Measurements from ENCODE around the gene PSAT1.

Gene PSAT1

GRCh38 chr9:78316166-78316892 is 19.4 kb downstream of the PSAT1 start:
- DNase-seq (ENCODE audit: low spot score): no peak

- DNase-seq (ENCODE audit: low spot score): no peak
Observed at GRCh38 chr9:78319197-78320029, 22.5 kb downstream of the PSAT1 start.

- DNase-seq (ENCODE audit: low spot score): no peak
Observed at GRCh38 chr9:78320030-78320693, 23.2 kb downstream of the PSAT1 start.

DNA sequence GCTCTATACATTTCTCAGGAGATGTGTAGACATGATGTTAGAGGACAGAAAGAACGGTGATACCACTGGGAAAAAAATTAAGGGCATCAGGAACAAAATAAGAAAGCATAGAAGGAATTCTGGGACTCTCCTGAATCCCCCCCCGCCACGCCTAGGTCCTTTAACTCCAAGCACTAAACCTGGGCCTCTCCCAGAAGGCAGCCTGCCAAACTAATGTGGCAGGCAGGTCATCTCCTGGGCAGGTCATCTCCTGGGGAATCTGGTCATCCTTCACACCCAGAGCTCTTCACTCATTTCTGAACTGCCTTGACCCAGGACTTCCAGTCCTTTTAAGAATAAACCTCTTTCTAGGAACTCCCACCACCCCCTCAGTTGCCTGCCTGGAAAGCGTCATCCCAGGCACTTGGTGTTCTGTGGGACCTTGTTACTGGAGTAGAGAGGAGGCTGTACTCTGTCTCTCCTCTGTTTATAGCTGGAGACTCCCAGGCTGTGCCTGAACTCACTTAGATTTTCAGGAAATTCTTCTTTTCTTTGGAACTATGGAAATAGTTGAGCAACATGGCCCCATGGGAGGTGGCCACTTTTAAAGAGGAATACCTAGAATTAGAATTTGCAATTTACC is 24.1 kb downstream of the PSAT1 start:
- no peak for DNase-seq (ENCODE audit: low spot score)

DNA sequence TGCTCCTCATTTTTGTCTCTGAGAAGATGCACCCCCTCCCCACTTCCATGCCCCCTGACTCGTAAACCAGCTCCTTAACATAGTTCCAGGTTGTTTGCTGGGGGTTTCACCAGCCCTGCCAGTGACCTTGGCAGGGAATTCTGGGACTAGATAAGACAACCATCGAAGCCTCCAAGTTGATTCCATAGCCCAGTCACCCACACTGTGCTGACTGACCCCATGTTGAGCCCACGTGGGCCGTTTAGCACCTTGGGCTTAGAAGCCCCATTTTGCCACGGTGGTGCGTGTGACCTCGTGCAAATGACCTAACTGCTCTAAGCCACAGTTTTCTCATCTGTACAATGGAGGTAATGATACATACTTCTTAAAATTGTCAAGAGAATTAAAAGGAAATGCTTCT is 24.6 kb downstream of the PSAT1 start:
- no peak for DNase-seq (ENCODE audit: low spot score)

GRCh38 chr9:78324068-78324650 is 27.2 kb downstream of the PSAT1 start:
- DNase-seq (ENCODE audit: low spot score): no peak

GRCh38 chr9:78324682-78325081 is 27.8 kb downstream of the PSAT1 start:
- DNase-seq (ENCODE audit: low spot score): no peak

DNA sequence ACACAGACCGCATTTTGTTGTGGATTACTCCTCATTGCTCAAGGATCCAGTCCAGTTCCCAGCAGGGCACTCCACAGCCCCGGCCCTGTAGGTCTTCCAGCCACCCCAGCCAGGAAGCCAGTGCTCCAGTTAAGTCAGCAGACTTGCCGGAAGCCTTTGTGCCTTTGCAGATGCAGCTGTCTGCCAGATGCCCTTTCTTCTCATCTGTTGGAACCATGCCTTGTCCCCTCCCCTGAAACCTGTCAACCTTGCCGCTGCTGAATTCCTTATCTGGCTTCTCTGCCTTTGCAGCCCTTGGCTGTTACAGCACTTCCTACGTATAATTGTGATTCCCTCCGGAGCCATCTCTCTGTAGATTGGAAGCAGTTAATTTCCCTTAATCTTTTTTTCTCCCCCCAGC is 28.4 kb downstream of the PSAT1 start:
- DNase-seq (ENCODE audit: low spot score): no peak

GRCh38 chr9:78325846-78326360 is 29.0 kb downstream of the PSAT1 start:
- no peak for DNase-seq (ENCODE audit: low spot score)

- DNase-seq (ENCODE audit: low spot score): no peak
Observed at GRCh38 chr9:78326564-78326963, 29.6 kb downstream of the PSAT1 start.

GRCh38 chr9:78332381-78332780 is 35.5 kb downstream of the PSAT1 start:
- DNase-seq (ENCODE audit: low spot score): no peak

DNA sequence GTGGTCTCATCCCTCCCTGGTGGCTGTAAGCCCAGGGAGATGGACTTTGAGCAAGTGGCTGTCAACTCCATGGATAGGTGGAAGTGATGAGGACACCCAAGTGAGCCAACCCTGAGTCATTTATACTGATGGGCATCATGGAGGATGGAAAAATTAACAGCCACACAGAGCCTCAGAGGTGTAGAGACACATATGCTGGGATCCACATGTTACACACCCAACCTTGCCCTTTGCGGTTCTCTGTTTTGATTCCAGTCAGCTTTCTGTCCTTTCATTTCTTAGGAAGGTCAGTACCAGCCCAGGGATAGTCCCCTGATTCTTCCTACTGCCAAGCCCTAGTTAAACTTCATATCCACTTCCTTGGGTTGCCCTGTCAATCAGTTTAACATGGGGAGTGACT is 51.9 kb downstream of the PSAT1 start:
- no peak for DNase-seq (ENCODE audit: low spot score)

- DNase-seq (ENCODE audit: low spot score): no peak
Observed at GRCh38 chr9:78351816-78352215, 54.9 kb downstream of the PSAT1 start.

GRCh38 chr9:78354324-78354973 is 57.5 kb downstream of the PSAT1 start:
- DNase-seq (ENCODE audit: low spot score): no peak

DNA sequence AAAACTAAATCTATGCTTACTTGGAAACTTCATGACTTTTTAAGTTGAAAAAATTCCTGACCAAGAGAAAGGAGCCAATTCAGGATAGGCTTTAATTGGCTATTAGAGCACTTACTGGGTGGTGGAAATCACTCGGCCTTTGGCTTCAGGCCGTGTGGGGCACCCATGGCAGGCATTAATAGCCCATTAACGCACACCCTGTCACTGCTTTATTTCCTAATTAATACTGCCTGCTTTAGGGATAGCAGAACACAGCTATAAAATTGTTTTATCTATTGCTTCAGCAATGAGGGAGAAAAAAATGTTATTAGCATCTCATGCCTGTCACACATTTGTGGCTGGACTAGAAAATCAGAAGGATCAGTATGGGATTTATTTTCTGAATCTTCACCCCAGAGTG is 58.1 kb downstream of the PSAT1 start:
- no peak for DNase-seq (ENCODE audit: low spot score)

- no peak for DNase-seq (ENCODE audit: low spot score)
Observed at GRCh38 chr9:78356634-78357033, 59.7 kb downstream of the PSAT1 start.

GRCh38 chr9:78357165-78357873 is 60.4 kb downstream of the PSAT1 start:
- no peak for DNase-seq (ENCODE audit: low spot score)

- no peak for DNase-seq (ENCODE audit: low spot score)
Observed at GRCh38 chr9:78358329-78359051, 61.6 kb downstream of the PSAT1 start.

GRCh38 chr9:78363221-78363620 is 66.3 kb downstream of the PSAT1 start:
- DNase-seq (ENCODE audit: low spot score): no peak

All from activated CD4-positive, alpha-beta T cell treated with anti-CD3 and anti-CD28 coated beads, Interleukin-2, Interleukin-4, amounts not matched to agents 100 ng/mL and 50 ng/mL, durations not matched to agents 16 hours and 8 hours (primary cell).